CD14-positive monocyte (primary cell): ENCODE measurements around the gene MOB3B. TPM values are rescaled to one million over a fixed set of nuclear protein-coding genes. Genes with fewer than 3 reads are reported as not detected.

Source experiments
- DNase-seq, 3 donors: peaks; one replicate each; pipeline ENCODE4 v3.0.0-alpha.2; 2011 to 2022
- H2AFZ ChIP-seq: 2 replicates; pipeline ENCODE4 v1.6.0; 2012; ENCODE audit warnings: mild to moderate bottlenecking, low read depth, low read length, inconsistent platforms; ENCODE audit not compliant: insufficient read depth, poor library complexity, severe bottlenecking
- H3K27ac ChIP-seq, 2 donors: 1 replicate in 1 of 2; 2 replicates in 1 of 2; pipeline ENCODE4 v1.5.1; 2012 to 2013; ENCODE audit warnings: low read length in 2 of 2, control low read depth in 1 of 2, inconsistent platforms in 1 of 2, low read depth in 1 of 2, mild to moderate bottlenecking in 1 of 2
- H3K27me3 ChIP-seq, 2 donors: one replicate each; pipeline versions ENCODE4 v1.6.0 to v1.6.1; 2011 to 2013; ENCODE audit warnings: low read length in 2 of 2; ENCODE audit not compliant: control insufficient read depth in 2 of 2, insufficient read depth in 2 of 2
- H3K36me3 ChIP-seq, 2 donors: replicated peaks in 1 of 2; 1 replicate in 1 of 2; 2 replicates in 1 of 2; pipeline versions ENCODE4 v1.5.1 to v1.6.1; 2012 to 2013; ENCODE audit warnings: low read length in 2 of 2, control low read depth in 1 of 2, inconsistent platforms in 1 of 2, mild to moderate bottlenecking in 1 of 2; ENCODE audit not compliant: insufficient read depth in 2 of 2, control insufficient read depth in 1 of 2
- H3K4me1 ChIP-seq, 2 donors: 1 replicate in 1 of 2; 2 replicates in 1 of 2; pipeline versions ENCODE4 v1.5.1 to v1.6.1; 2012 to 2013; ENCODE audit warnings: low read length in 2 of 2, control low read depth in 1 of 2, inconsistent platforms in 1 of 2, mild to moderate bottlenecking in 1 of 2, moderate library complexity in 1 of 2; ENCODE audit not compliant: insufficient read depth in 2 of 2, control insufficient read depth in 1 of 2
- H3K4me2 ChIP-seq: replicated peaks from 2 replicates; pipeline ENCODE3; 2012; ENCODE audit warnings: low read length, moderate library complexity, mild to moderate bottlenecking; ENCODE audit not compliant: poor library complexity, severe bottlenecking; ENCODE audit errors: extremely low read depth
- H3K4me3 ChIP-seq, 3 experiments: fragments of 200-600 bp in 1 of 3; sonication (generic) in 1 of 3; replicated peaks in 1 of 3; 1 replicate in 2 of 3; 2 replicates in 1 of 3; pipeline ENCODE4 v1.5.1; 2011 to 2013; ENCODE audit warnings: low read length in 3 of 3, mild to moderate bottlenecking in 3 of 3, control low read depth in 2 of 3, low read depth in 2 of 3, inconsistent platforms in 1 of 3, moderate library complexity in 1 of 3
- H3K79me2 ChIP-seq: 2 replicates; pipeline ENCODE4 v1.6.0; 2012; ENCODE audit warnings: mild to moderate bottlenecking, control low read depth, inconsistent platforms, low read length, moderate library complexity; ENCODE audit not compliant: insufficient read depth
- H3K9ac ChIP-seq: 2 replicates; pipeline ENCODE4 v1.6.0; 2017; ENCODE audit warnings: low read length, mild to moderate bottlenecking; ENCODE audit not compliant: insufficient read depth, poor library complexity, severe bottlenecking
- H3K9me3 ChIP-seq, 2 donors: replicated peaks in 1 of 2; 1 replicate in 1 of 2; 2 replicates in 1 of 2; pipeline versions ENCODE4 v1.5.1 to v1.6.1; 2012 to 2013; ENCODE audit warnings: low read length in 2 of 2, control low read depth in 1 of 2; ENCODE audit not compliant: control insufficient read depth in 1 of 2, insufficient read depth in 1 of 2
- H4K20me1 ChIP-seq: 2 replicates; pipeline ENCODE4 v1.6.0; 2012; ENCODE audit warnings: mild to moderate bottlenecking, low read length, control low read depth, moderate library complexity; ENCODE audit not compliant: insufficient read depth
- H3K27ac Mint-ChIP-seq, 7 donors: one replicate each; pipeline ENCODE4 v1.8.0; 2020; ENCODE audit warnings: mild to moderate bottlenecking in 7 of 7, mixed read lengths in 7 of 7, moderate library complexity in 6 of 7, inconsistent platforms in 2 of 7
- H3K27me3 Mint-ChIP-seq, 3 donors: one replicate each; pipeline ENCODE4 v1.8.0; 2021 to 2022; ENCODE audit warnings: low read depth in 3 of 3, mild to moderate bottlenecking in 3 of 3, mixed read lengths in 3 of 3, moderate library complexity in 3 of 3, inconsistent platforms in 1 of 3
- H3K36me3 Mint-ChIP-seq, 2 donors: one replicate each; pipeline ENCODE4 v1.8.0; 2020; ENCODE audit warnings: mixed read lengths in 2 of 2, inconsistent platforms in 1 of 2, mild to moderate bottlenecking in 1 of 2
- H3K4me1 Mint-ChIP-seq: one replicate; pipeline ENCODE4 v1.8.0; 2020; ENCODE audit warnings: mild to moderate bottlenecking, mixed read lengths
- H3K4me3 Mint-ChIP-seq, 2 donors: one replicate each; pipeline ENCODE4 v1.8.0; 2020; ENCODE audit warnings: mild to moderate bottlenecking in 2 of 2, mixed read lengths in 2 of 2, moderate library complexity in 1 of 2
- H3K9me3 Mint-ChIP-seq, 7 donors: one replicate each; pipeline ENCODE4 v1.8.0; 2020 to 2022; ENCODE audit warnings: mixed read lengths in 7 of 7, mild to moderate bottlenecking in 6 of 7, moderate library complexity in 6 of 7, inconsistent platforms in 2 of 7
- CTCF ChIP-seq: fragments of 200-600 bp; IDR thresholded peaks from one replicate; pipeline ENCODE4 v1.8.0; 2022; ENCODE audit warnings: antibody characterized with exemption, mild to moderate bottlenecking
- WGBS: methylation state at CpG from one replicate; pipeline ENCODE4 v1.1.5; 2013; ENCODE audit warnings: missing lambda C conversion rate; ENCODE audit not compliant: insufficient coverage; 5-methylcytosine and 5-hydroxymethylcytosine counted together
- intact Hi-C, 2 donors: fragments of 100-400 bp; cut with micrococcal nuclease; formaldehyde crosslinking; loops; one replicate each; pipeline versions ENCODE4 v1.15.0 to v1.15.1; 2023
- polyA plus RNA-seq, 3 donors: library from polyadenylated mRNA; depleted of rRNA in 1 of 3; unstranded in 2 of 3; stranded (reverse) in 1 of 3; fragments of 300-500 nt in 2 of 3; fragments of >200 nt in 1 of 3; fragmentation: Illumina TruSeq in 2 of 3; gene quantifications; 1 replicate in 2 of 3; 2 replicates in 1 of 3; pipeline ENCODE4 v1.2.3, GENCODE V29; 2012 to 2021

MOB3B gene
- polyA plus RNA-seq, 3 donors: 1.2 to 2.2 (median 1.4) TPM

- H3K4me1 Mint-ChIP-seq: no peaks in the 10 kb centered on the region
- WGBS: 97% methylated on average over 3 of the region's 4 CpGs
- peaks cover 0 to 4% (median 0%) of the 10 kb centered on the region in 3 donors for H3K27me3 Mint-ChIP-seq
- Histone ChIP-seq H3K27me3 (no peaks in the 10 kb centered on the region), H3K4me3 (no peak overlapping the region), H3K36me3 (no peaks in the 10 kb centered on the region), H3K9me3 (no peaks in the 10 kb centered on the region), H3K4me1 (no peaks in the 10 kb centered on the region), H2AFZ (no peak overlapping the region), H3K9ac (no peak overlapping the region), H4K20me1 (no peaks in the 10 kb centered on the region), H3K79me2 (no peaks in the 10 kb centered on the region), H3K27ac (no peak overlapping the region), H3K4me2 (no peak overlapping the region)
- no peak for DNase-seq
- no peak for TF ChIP-seq CTCF
- H3K9me3 Mint-ChIP-seq: no peaks in the 10 kb centered on the region
- no peak overlapping the region for H3K4me3 Mint-ChIP-seq
- H3K27ac Mint-ChIP-seq: no peak overlapping the region
- intact Hi-C loops: loop anchor here in 1 of 2 donors (10.0 kb wide), 1 partner anchor 48 kb away; no protein-coding TSS in a partner anchor
- H3K36me3 Mint-ChIP-seq: no peaks in the 10 kb centered on the region
These were observed 143.0 kb downstream of the MOB3B start for GRCh38 chr9:27386571-27387091.

GRCh38 chr9:27385606-27386322 is 143.8 kb downstream of the MOB3B start:
- Mint-ChIP-seq H3K36me3 (no peaks in the 10 kb centered on the region), H3K9me3 (no peaks in the 10 kb centered on the region), H3K4me1 (no peaks in the 10 kb centered on the region), H3K27ac (no peak overlapping the region), H3K27me3 (peaks cover 0 to 4% (median 0%) of the 10 kb centered on the region in 3 donors), H3K4me3 (no peak overlapping the region)
- TF ChIP-seq CTCF: no peak
- WGBS: 100% methylated on average over 2 of the region's 4 CpGs
- Histone ChIP-seq H3K4me1 (no peaks in the 10 kb centered on the region), H2AFZ (no peak overlapping the region), H3K4me3 (no peak overlapping the region), H4K20me1 (no peaks in the 10 kb centered on the region), H3K27ac (no peak overlapping the region), H3K9ac (no peak overlapping the region), H3K9me3 (no peaks in the 10 kb centered on the region), H3K4me2 (no peak overlapping the region), H3K27me3 (no peaks in the 10 kb centered on the region), H3K79me2 (no peaks in the 10 kb centered on the region), H3K36me3 (no peaks in the 10 kb centered on the region)
- DNase-seq: no peak
- intact Hi-C loops: loop anchor here in 1 of 2 donors (10.0 kb wide), 1 partner anchor 49 kb away; no protein-coding TSS in a partner anchor
